ENCODE data around the gene SUGP2. TPM values are rescaled to one million over a fixed set of nuclear protein-coding genes. Genes with fewer than 3 reads are reported as not detected.

Gene SUGP2
- total RNA-seq, 1 donor from 2014 or later, result 72.6 TPM

DNA sequence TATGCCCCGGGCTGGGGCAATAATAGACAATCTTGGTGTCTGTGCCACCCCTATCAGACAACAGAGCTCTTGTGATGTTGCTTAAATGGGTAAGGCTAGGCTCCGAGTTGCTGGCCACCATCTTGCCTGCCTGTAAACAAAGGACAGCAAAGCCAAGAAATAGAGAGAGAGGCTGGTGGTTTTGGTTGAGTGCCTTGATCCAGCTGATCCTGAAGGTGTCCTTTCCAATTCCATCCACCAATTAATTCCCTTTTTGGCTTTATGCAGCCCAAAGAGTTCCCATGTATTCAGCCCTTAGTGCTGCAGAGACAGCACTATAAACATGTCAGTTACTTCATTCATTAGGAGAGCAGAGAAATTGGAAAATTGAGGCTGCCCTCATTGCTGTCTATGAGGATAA lies 50.6 kb downstream of the SUGP2 start:
- Histone ChIP-seq H3K36me3 (no peaks in the 10 kb centered on the region), H3K4me3 (no peak overlapping the region), H3K4me1 (peaks cover 24% of the 10 kb centered on the region), H3K27ac (no peak overlapping the region), H3K9me3 (no peaks in the 10 kb centered on the region), H3K27me3 (ENCODE audit: low read depth) (no peaks in the 10 kb centered on the region)
- TF ChIP-seq, protein P1, sequence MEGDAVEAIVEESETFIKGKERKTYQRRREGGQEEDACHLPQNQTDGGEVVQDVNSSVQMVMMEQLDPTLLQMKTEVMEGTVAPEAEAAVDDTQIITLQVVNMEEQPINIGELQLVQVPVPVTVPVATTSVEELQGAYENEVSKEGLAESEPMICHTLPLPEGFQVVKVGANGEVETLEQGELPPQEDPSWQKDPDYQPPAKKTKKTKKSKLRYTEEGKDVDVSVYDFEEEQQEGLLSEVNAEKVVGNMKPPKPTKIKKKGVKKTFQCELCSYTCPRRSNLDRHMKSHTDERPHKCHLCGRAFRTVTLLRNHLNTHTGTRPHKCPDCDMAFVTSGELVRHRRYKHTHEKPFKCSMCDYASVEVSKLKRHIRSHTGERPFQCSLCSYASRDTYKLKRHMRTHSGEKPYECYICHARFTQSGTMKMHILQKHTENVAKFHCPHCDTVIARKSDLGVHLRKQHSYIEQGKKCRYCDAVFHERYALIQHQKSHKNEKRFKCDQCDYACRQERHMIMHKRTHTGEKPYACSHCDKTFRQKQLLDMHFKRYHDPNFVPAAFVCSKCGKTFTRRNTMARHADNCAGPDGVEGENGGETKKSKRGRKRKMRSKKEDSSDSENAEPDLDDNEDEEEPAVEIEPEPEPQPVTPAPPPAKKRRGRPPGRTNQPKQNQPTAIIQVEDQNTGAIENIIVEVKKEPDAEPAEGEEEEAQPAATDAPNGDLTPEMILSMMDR (IDR thresholded peaks at IDR 0.05), result no peak
- ATAC-seq (no peak), DNase-seq (no peak)
- intact Hi-C loops (cut with DNase I), result no loop called here

DNA sequence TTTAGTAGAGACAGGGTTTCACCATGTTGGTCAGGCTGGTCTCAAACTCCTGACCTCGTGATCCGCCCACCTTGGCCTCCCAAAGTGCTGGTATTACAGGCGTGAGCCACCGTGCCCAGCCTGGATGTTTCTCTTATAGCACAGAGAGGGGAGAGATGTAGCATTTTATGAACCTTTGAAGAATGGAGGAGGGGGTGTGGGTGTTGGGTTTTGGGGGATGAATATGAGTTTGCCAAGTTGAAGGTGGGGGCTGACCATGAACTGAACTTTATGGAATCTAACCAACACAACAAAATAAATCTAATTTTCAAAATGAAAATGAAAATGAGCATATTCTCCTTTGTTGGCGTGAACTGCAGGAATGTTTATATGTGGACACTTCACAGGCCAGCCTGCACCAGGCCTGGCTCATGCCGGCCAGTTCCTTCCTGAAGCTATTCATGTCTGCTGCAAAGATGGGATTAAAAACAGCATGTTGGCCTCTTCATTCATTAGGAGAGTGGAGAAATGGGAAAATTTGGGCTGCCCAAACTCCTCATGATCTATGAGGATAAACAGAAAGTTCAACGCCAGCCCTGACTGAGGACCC lies 52.8 kb downstream of the SUGP2 start:
- intact Hi-C loops (cut with DNase I), result no loop called here
- no peaks in the 10 kb centered on the region for H3K27me3 ChIP-seq (ENCODE audit: low read depth)
- ATAC-seq (no peak), DNase-seq (no peak)
- H3K36me3 ChIP-seq, result no peaks in the 10 kb centered on the region
- TF ChIP-seq, protein P1 (IDR thresholded peaks at IDR 0.05), result no peak
- H3K4me1 ChIP-seq, result peaks cover 10% of the 10 kb centered on the region
- H3K9me3 ChIP-seq, result no peaks in the 10 kb centered on the region
- no peak overlapping the region for H3K4me3 ChIP-seq
- H3K27ac ChIP-seq, result no peak overlapping the region

DNA sequence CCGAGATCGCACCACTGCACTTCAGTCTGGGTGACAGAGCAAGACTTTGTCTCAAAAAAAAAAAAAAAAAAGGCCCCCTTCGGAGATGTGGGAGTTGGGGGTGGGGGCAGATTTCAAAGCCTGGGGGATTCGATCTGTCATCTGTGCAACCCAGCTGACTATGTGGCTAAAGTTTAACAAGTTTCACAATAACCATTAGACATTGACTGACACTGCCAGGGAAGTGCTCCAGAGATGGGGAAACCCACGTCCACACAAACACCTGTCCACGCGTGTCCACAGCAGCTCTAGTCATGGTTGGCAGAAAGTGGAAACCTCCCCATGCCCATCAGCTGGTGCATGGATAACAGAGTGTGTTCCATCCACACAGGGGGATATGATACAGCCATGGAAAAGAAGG lies 54.7 kb downstream of the SUGP2 start:
- no peak for DNase-seq
- TF ChIP-seq, protein P1 (IDR thresholded peaks at IDR 0.05), result no peak
- Histone ChIP-seq H3K27me3 (ENCODE audit: low read depth) (no peaks in the 10 kb centered on the region), H3K9me3 (no peaks in the 10 kb centered on the region), H3K4me3 (no peak overlapping the region), H3K36me3 (no peaks in the 10 kb centered on the region), H3K27ac (no peak overlapping the region), H3K4me1 (no peaks in the 10 kb centered on the region)
- intact Hi-C loops (cut with DNase I), result no loop called here
- ATAC-seq, result no peak

DNA sequence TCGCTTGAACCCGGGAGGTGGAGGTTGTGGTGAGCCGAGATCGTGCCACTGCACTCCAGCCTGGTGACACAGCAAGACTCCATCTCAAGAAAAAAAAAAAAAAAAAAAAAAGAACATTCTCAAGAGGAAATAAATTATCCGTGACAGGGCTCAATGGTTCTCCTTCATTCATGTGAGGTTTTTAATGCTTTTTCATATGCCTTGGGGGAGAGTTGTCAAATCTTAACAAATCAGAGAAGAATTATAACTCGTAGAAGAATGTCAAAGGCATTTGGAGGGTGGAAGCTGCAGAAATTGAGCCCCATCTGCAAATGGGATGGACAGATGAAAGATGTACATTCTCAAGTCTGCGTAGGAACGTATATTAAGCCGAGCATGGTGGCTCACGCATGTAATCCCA lies 57.4 kb downstream of the SUGP2 start:
- no peaks in the 10 kb centered on the region for H3K27me3 ChIP-seq (ENCODE audit: low read depth)
- H3K4me3 ChIP-seq, result no peak overlapping the region
- H3K4me1 ChIP-seq, result peaks cover 22% of the 10 kb centered on the region
- no peak overlapping the region for H3K27ac ChIP-seq
- ATAC-seq, result no peak
- no peaks in the 10 kb centered on the region for H3K9me3 ChIP-seq
- no peak for DNase-seq
- TF ChIP-seq, protein P1 (IDR thresholded peaks at IDR 0.05), result no peak
- intact Hi-C loops (cut with DNase I), result no loop called here
- H3K36me3 ChIP-seq, result no peaks in the 10 kb centered on the region

DNA sequence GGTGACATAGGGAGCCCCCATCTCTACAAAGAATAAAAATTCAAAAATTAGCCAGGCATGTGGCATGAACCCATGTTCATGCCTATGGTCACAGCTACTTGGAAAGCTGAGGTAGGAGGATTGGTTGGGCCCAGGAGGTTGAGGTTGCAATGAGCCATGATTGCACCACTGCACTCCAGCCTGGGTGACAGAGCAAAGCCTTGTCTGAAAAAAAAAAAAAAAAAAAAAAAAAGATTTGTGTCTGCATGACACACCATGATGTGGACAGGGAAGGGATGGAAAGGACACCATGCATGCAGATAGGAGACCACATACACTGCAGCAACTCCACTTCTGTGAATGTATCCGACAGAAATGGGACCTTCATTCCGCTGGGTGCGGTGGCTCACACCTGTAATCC lies 58.3 kb downstream of the SUGP2 start:
- TF ChIP-seq, protein P1 (IDR thresholded peaks at IDR 0.05), result no peak

More for the DNA sequence above, 58.3 kb downstream of the SUGP2 start:
- H3K9me3 ChIP-seq, result no peaks in the 10 kb centered on the region
- intact Hi-C loops (cut with DNase I), result no loop called here
- no peaks in the 10 kb centered on the region for H3K36me3 ChIP-seq
- DNase-seq (no peak), ATAC-seq (no peak)
- H3K27me3 ChIP-seq (ENCODE audit: low read depth), result no peaks in the 10 kb centered on the region
- H3K4me1 ChIP-seq, result peaks cover 27% of the 10 kb centered on the region
- no peak overlapping the region for H3K4me3 ChIP-seq
- H3K27ac ChIP-seq, result no peak overlapping the region
